ENCODE results near the gene ZBTB39. TPM values are rescaled to one million over a fixed set of nuclear protein-coding genes. Genes with fewer than 3 reads are reported as not detected.
A peak's percentile ranks its signal among the peaks of the same experiment; 100 is the strongest.

Gene ZBTB39
- total RNA-seq, 1 experiment from 2014 or later, result 5.8 TPM

- BruUV-seq (replicated peaks), result no TSS peak
- Histone ChIP-seq H3K4me3 (ENCODE audit: low read depth in 2 of 2, low read length in 2 of 2) (no peak overlapping the region), H3K27ac (ENCODE audit: low read length) (no peak overlapping the region), H3K27me3 (ENCODE audit: control insufficient read depth, insufficient read depth, low read length) (peaks cover 10% of the 10 kb centered on the region), H3K36me3 (ENCODE audit: control insufficient read depth, insufficient read depth, low read length) (no peaks in the 10 kb centered on the region), H3K9me3 (ENCODE audit: control insufficient read depth, insufficient read depth, low read depth, low read length) (no peaks in the 10 kb centered on the region), H3K4me1 (ENCODE audit: control insufficient read depth, insufficient read depth, low read length) (peaks cover 14% of the 10 kb centered on the region)
- ATAC-seq (no peak), DNase-seq (ENCODE audit: low read depth, low spot score) (no peak)
- TF ChIP-seq SIN3A (IDR thresholded peaks at IDR 0.05; ENCODE audit: borderline replicate concordance, insufficient read depth, low read depth, low read length), result no peak
- TF ChIP-seq POLR2AphosphoS5 (IDR thresholded peaks at IDR 0.05; ENCODE audit: low read depth, low read length), result no peak
- TF ChIP-seq CTCF (IDR thresholded peaks at IDR 0.05), result no peak
- TF ChIP-seq REST (IDR thresholded peaks at IDR 0.05; ENCODE audit: insufficient read depth in 1 of 2, low read depth in 2 of 2, low read length in 1 of 2), result no peak
- TF ChIP-seq TCF7L2 (IDR thresholded peaks at IDR 0.05; ENCODE audit: low read depth, low read length), result no peak
- CTCF ChIA-PET, result interaction anchor here (0.6 kb wide), 1 partner anchor 39 kb away, joined by 3 read pairs; no protein-coding TSS in a partner anchor
- in situ Hi-C loops (cut with HindIII; ENCODE audit: low pct_unique_long_range_greater_than_20kb, low sequenced_read_pairs), result no loop called here
- intact Hi-C loops (cut with micrococcal nuclease; ENCODE audit: unreplicated experiment), result loop anchor here (2.0 kb wide), 1 partner anchor 103 kb away; no protein-coding TSS in a partner anchor
- POLR2A ChIA-PET, result no interaction called here
These were observed 3.7 kb upstream of the ZBTB39 start for GRCh38 chr12:57009949-57010626.

- no peak overlapping the region for H3K27ac ChIP-seq (ENCODE audit: low read length)
- H3K4me3 ChIP-seq (ENCODE audit: low read depth in 2 of 2, low read length in 2 of 2), result no peak overlapping the region
- DNase-seq (ENCODE audit: low read depth, low spot score) (peak; percentile 54), ATAC-seq (no peak)
- CTCF ChIA-PET, result interaction anchor here (1.1 kb wide), 2 partner anchors 52 to 104 kb away, joined by 6 to 17 read pairs; partner anchors contain the start of gene STAT6
- intact Hi-C loops (cut with micrococcal nuclease; ENCODE audit: unreplicated experiment) (loop anchor here (2.0 kb wide), 1 partner anchor 105 kb away; no protein-coding TSS in a partner anchor), in situ Hi-C loops (cut with HindIII; ENCODE audit: low pct_unique_long_range_greater_than_20kb, low sequenced_read_pairs) (no loop called here)
- no peaks in the 10 kb centered on the region; the same call in 1 of the 2 replicates for H3K27me3 ChIP-seq (ENCODE audit: control insufficient read depth, insufficient read depth, low read length)
- H3K4me1 ChIP-seq (ENCODE audit: control insufficient read depth, insufficient read depth, low read length), result peaks cover 14% of the 10 kb centered on the region
- no peaks in the 10 kb centered on the region for H3K36me3 ChIP-seq (ENCODE audit: control insufficient read depth, insufficient read depth, low read length)
- POLR2A ChIA-PET, result no interaction called here
- no TSS peak for BruUV-seq (replicated peaks)
- TF ChIP-seq SIN3A (IDR thresholded peaks at IDR 0.05; ENCODE audit: borderline replicate concordance, insufficient read depth, low read depth, low read length) (no peak), REST (IDR thresholded peaks at IDR 0.05; ENCODE audit: insufficient read depth in 1 of 2, low read depth in 2 of 2, low read length in 1 of 2) (no peak), CTCF (IDR thresholded peaks at IDR 0.05) (peak; percentile 83), TCF7L2 (IDR thresholded peaks at IDR 0.05; ENCODE audit: low read depth, low read length) (no peak), POLR2AphosphoS5 (IDR thresholded peaks at IDR 0.05; ENCODE audit: low read depth, low read length) (no peak)
- H3K9me3 ChIP-seq (ENCODE audit: control insufficient read depth, insufficient read depth, low read depth, low read length), result no peaks in the 10 kb centered on the region
These were observed 1.8 kb upstream of the ZBTB39 start for GRCh38 chr12:57008178-57008577.
